Skin of body (tissue), 2 donors: Measurements from ENCODE around the gene BTBD2. TPM values are rescaled to one million over a fixed set of nuclear protein-coding genes. Genes with fewer than 3 reads are reported as not detected.

Experiments used
- DNase-seq: peaks from one replicate; lab custom pipeline; 2025; lab: John Stamatoyannopoulos, UW
- total RNA-seq: library from RNA; depleted of rRNA; stranded (reverse); fragments of >200 nt; gene quantifications from one replicate; pipeline ENCODE4 v1.2.3, GENCODE V29; 2014

The BTBD2 gene
- total RNA-seq, 1 donor from 2014 or later = 26.9 TPM

GRCh38 chr19:1986357-1987162 lies 29.0 kb downstream of the BTBD2 start:
- no peak for DNase-seq

DNA sequence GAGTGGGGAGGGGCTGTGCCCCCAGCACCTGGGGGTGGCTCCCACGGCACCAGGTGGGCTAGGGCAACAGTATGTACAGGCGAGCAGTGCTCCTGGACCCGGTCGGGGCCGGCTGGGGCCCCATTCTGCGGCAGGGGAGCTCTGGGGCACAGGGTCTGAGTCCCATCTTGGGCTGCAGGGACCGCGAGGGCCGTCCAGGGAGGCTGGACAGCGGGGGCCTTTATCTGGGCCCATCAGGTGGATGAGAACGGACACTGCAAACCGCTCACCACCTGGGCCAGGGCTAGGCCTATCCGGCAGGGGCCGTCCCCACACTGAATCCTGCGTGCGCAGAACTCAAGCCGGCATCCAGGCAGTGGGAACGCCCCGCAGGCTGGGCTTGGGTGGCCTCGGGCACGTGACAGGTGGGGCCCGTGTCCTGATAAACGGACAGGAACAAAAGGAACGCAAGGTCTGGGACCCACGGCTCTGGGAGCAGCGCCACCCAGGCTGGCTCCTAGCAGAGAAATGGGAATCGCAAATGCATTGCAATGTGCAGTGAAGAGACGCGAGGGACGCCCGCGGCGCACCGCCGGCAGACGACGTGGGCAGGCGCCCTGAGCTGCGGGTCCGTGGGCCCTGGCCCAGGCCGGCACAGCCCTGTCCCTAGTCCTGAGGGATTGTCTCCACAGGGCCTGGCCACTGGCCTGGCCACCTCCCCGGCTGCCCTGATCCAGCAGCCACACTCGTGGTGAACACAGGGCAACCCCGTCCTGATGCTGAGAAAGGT lies 29.7 kb downstream of the BTBD2 start:
- no peak for DNase-seq

DNA sequence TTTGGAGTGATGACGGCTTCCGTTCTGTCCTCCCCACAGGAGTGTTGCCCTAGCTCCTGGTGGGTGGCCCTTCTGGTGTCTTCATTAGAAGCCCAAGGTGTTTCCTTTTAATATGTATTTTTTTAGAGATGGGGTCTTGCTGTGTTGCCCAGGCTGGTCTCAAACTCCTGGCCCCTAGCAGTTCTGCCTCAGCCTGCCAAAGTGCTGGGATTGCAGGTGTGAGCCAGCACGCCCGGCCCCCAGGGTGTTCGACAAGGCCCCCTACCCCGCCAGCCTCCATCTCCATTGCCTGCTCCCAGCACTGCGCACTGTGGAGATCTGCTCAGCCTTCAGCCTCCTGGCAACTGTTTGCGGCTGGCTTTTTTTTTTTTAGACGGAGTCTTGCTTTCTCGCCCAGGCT lies 31.2 kb downstream of the BTBD2 start:
- DNase-seq = no peak

DNA sequence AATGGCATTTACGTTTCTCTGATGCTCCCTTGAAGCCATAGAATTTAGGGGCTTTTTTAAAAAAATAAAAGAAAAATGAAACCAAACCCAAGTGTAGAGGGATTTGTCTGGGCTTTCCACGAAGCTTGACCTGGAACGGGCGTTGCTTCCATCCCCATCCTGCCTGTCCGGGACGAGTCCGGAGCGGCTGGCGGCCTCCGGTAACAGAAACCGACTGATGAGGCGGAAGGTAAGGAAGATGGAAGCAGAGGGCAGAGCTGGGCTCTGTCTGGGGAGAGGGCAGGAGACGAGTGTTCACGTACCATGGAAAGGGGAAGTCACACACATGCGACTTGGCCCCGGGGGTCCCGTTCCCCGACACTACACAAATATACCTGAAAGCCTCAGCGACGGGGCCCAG lies 34.3 kb downstream of the BTBD2 start:
- no peak for DNase-seq

DNA sequence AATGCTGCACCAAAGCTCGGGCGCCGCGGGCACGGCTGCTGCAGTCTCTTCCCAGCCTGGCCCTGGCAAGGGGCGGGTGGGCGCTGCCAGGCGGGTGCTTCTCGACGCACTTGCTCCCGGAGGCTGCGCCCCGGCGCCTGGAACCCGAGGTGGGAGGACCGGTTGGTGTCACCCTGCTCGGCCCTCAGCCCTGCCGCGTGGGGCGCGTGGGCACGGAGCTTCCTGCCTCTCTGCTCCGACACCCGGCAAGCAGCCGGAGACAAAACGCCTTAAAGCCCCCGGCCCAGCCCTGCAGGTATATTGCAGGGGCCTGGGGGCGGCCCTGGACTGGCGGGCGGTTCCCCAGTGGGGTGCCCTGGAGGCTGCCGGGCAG lies 34.7 kb downstream of the BTBD2 start:
- DNase-seq = no peak

GRCh38 chr19:1980091-1980808 lies 35.3 kb downstream of the BTBD2 start:
- no peak for DNase-seq

DNA sequence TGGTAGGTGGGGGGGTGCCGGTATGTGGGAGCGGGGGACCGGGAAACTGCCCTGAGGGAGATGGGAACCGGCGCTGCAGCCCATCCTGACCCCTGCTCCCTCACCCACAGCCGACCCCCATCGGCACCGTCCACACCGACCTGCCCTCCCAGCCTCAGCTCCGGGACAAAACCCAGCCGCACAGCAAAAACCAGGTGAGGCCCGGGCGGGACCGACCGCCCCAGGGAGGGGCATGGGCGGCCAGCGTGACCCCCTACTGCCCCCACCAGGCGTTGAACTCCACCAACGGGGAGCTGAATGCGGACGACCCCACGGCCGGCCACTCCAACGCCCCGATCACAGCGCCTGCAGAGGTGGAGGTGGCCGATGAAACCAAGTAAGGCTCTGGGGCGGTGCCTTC lies 35.9 kb downstream of the BTBD2 start:
- no peak for DNase-seq

- no peak for DNase-seq
Observed at GRCh38 chr19:1979017-1979416, 36.5 kb downstream of the BTBD2 start.

- DNase-seq = no peak
Observed at GRCh38 chr19:1978346-1978894, 37.1 kb downstream of the BTBD2 start.

GRCh38 chr19:1977120-1977519 lies 38.4 kb downstream of the BTBD2 start:
- no peak for DNase-seq

DNA sequence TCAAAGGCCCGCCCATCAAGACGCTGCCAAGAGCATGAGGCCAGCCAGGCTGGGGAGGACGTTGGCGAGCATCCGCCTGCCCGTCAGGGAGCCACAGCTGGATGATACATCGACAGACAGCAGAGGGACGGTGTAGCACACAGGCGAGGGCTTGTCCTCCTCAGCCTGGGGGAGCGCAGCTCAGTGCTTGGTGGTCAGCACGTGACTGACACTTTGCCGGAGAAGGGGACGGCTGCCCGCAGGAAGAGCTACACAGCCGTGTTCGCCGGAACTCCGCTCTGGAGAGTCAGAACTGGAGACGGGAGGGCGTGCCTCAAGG lies 40.4 kb downstream of the BTBD2 start:
- DNase-seq = no peak

DNA sequence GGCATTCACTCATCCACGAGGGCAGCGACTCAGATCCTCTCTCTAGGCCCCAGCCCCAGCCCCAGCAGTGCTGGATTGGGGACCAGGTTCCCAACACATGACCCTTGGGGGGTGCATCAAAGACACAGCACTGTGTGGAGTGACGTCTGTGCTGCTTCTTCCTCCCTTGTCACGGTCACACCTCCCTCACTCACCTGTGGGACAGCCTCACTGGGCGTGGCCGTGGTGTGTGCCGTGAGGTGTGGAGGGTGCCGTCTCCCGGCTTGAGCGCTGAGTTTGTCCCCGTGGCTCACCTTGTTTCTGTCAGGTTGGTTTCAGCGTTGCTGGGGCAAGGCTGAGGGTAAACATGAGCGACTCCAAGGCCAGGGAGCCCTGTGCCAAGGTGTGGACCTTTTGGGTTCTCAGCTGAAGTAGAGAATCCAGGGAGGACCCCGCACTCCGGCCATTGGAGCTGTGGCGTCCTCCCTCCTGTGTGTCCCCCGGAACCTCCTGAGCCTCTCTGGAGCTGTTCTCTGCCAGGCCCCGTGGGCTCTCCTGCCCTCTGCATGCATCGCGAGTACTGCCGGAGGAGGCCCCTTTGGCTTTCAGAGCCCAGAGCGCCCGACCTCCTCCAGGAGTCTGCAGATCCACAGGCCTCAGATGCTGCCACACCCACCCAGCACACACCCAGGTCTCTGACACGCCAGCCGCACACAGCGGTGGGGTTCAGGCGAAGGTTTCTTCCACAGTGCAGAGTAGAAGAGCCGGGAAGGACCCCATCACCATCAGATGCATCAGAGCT lies 40.9 kb downstream of the BTBD2 start:
- DNase-seq = no peak

DNA sequence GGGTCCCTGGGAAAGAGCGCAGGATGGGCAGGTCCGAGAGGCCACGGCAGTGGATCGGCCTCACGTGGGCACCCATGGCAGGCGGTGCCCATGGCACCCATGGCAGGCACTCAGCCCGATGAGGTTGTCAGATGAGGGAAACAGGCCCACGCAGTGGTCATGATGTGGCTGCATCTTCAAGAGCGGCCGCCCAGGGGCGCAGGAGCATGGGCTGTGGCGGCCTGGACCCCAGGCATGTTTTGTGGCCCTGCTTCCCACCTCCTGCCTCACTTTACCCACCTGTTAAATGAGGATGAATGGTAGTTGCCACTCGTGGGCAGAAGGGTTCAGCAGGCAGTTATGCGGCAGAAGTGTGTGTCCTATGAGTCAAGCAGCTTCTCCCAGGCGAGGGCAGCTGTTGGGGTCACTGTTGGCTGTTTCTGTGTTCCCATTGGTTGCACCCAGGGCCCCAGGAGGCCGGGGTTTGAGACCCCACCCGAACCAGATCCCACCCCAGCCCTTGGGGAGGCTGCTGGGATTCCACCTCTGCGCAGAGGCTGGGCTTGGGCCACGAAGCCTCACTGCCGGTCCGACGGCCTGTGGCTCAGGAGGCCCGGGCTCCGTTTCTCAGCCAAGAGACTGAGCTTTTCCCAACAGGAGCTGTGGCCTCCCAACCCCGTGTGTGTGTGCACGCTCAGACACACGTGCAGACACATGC lies 44.6 kb downstream of the BTBD2 start:
- DNase-seq = no peak

DNA sequence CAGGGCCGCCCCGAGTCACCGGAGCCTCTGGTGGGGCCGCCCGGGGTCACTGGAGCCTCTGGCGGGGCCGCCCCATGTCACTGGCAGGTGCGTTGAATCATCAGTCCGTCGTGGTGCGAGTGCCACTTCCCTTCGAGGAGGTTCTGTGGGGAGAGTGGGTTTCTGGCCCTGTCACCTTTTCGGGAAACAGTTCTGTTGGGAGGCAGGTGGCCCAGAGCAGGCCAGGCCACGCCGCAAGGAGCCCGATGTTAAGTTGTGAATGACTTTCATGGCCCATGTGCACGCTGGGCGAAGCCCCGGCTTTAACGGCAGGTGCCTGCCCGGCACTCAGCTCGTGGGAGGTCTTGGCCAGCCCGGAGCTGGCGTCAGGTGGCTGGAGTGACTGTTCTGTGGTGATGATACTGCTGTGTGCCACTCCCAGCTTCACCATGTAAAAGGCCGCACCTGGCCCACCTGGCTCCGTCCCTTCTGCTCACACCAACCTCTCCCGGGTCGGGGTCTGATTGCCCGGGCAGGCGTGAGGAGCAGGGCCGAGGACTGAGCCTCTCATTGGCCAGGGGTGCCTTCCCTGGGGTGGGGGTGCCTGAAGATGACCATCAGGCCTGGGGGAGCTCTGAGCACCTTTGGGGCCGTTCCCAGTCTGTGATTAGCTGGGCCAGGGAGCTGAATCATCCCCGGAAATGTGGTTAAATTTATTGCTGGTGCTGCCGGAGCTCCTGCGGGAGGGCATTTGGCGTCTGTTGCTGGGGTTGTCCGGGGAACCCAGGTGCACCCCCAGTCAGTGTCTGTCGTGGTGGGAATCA lies 45.3 kb downstream of the BTBD2 start:
- no peak for DNase-seq

DNA sequence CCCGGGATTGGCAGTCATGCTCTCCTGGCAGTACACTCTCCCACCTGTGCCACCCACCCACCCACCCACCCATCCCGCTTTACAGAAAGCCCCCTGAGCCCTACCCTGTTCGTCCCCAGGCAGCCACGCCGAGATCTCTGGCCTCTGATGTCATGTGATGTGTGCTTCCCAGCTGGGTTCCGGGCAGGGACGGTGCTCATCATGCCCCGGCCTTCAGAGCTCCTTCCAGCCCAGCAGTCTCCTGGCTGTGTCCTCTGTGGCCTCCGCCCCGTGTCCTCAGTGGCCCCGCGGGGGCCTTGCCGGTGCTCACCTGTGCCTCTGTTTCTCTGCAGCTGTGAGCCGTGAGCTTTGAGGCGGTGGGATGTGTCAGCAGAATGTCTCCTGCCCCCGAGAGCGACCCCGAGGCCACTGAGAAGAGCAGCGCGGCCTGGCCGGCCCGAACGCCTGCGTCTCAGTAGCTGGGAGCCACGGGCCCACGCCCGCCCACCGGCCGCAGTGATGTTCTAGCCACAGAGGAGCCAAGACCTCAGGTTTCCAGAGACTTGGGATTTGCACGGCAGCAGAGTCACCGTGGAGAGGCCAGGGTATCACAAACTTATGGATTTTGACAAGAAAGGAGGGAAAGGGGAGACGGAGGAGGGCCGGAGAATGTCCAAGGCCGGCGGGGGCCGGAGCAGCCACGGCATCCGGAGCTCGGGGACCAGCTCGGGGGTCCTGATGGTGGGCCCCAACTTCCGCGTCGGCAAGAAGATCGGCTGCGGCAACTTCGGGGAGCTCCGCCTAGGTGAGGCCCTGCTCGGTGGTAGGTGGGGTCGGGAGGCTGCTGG lies 46.1 kb downstream of the BTBD2 start:
- no peak for DNase-seq

- DNase-seq = no peak
Observed at GRCh38 chr19:1968279-1969175, 47.0 kb downstream of the BTBD2 start.

GRCh38 chr19:1967087-1967608 lies 48.4 kb downstream of the BTBD2 start:
- DNase-seq = no peak

- DNase-seq = no peak
Observed at GRCh38 chr19:1962674-1963073, 52.8 kb downstream of the BTBD2 start.
